Stimulated activated memory B cell treated with anti-CD40 and anti-IgM and Interleukin-4, amounts not matched to agents 10 μg/mL and 1 μg/mL and 100 μg/mL, for 72 hours (primary cell): ENCODE measurements around the gene EMD.
"Not testable (repeated sequence)": the region's sequence is repeated elsewhere in the genome, so short reads cannot be mapped to it uniquely, and the experiment has no call there.

Experiments used
- ATAC-seq: fragments of 150-1000 bp; cut with Tn5 transposase; 2 replicates; pipeline ENCODE4 v1.10.0; 2021
- H3K27ac Mint-ChIP-seq: one replicate; pipeline ENCODE4 v1.8.0; 2022; ENCODE audit warnings: mild to moderate bottlenecking, mixed read lengths
- H3K27me3 Mint-ChIP-seq: one replicate; pipeline ENCODE4 v1.8.0; 2022; ENCODE audit warnings: mixed read lengths
- H3K36me3 Mint-ChIP-seq: one replicate; pipeline ENCODE4 v1.8.0; 2022; ENCODE audit warnings: mixed read lengths
- H3K4me1 Mint-ChIP-seq: one replicate; pipeline ENCODE4 v1.8.0; 2022; ENCODE audit warnings: mixed read lengths
- H3K4me3 Mint-ChIP-seq: one replicate; pipeline ENCODE4 v1.8.0; 2022; ENCODE audit warnings: mild to moderate bottlenecking, moderate library complexity, mixed read lengths
- H3K9me3 Mint-ChIP-seq: one replicate; pipeline ENCODE4 v1.8.0; 2022; ENCODE audit warnings: mixed read lengths

EMD gene

GRCh38 chrX:154373340-154374306, 5.5 kb upstream of the EMD start:
- Mint-ChIP-seq H3K4me1 (peaks cover 14% of the 10 kb centered on the region), H3K4me3 (peak overlapping the region; percentile 71), H3K9me3 (no peaks in the 10 kb centered on the region), H3K27ac (no peak overlapping the region), H3K27me3 (no peaks in the 10 kb centered on the region), H3K36me3 (no peaks in the 10 kb centered on the region)
- no peak for ATAC-seq

DNA sequence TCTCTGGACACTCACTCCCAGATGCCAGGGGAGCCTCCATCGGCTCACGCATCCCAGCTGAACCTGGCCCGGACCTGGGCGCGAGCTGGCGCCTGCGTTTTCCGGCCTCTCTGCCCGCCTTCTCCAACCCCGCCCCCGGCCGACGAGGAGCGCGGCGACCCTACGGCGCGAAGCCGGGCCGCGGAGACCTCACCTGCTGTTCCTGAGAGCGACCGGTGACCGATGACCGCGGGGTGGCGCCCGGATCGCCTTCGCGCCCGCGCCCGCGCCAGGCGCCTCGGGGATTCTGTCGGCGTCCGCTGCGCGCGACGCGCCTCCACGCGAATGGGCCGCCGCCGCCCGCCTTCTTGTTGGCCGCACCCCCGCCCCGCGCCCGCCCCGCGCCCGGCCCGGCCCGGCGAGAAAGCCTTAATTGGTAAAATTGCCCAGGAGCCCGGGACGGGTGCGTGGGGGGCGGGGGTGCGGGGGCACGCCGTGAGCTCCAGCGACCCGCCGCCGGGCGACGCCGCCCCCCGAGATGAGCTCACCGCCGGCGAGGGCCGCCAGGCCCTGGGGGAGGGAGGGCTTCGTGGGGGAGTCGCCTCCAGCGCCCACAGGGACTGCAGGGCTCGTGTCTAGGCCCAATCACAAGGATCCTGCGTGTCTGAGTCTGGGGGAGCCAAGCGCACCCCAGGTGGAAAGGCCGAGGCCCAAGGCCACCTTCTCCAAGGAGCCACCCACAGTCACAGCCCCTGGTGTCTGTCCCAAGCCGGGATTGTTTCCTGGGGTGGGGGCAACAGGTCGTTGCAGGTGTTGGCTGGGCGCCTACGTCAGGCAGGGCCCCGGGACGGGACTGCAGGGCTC, 4.6 kb upstream of the EMD start, which contains the start of gene FLNA:
FLNA (minus strand) TSS at position 322 of the 843 bp plus-strand sequence. CDS start 3,389 bp downstream, outside the sequence.
- Mint-ChIP-seq H3K4me1 (peaks cover 14% of the 10 kb centered on the region), H3K4me3 (peak within 1 kb of the TSS; percentile 71), H3K27me3 (no peaks in the 10 kb centered on the region), H3K9me3 (no peaks in the 10 kb centered on the region), H3K27ac (no peak within 1 kb of the TSS), H3K36me3 (no peaks in the 10 kb centered on the region)
- ATAC-seq: no peak

DNA sequence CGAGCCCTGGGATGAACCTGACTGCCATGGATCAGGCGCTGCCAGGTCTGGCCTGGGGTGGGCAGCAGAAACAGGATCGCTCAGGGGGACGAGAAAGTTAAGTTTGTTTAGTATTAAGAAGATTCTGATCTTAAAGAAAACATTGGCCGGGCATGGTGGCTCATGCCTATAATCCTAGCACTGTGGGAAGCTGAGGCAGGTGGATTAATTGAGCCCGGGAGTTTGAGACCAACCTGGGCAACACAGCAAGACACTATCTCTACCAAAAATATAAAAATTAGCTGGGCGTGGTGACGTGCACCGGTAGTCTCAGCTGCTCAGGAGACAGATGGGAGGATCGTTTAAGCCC, 4.0 kb upstream of the EMD start:
- ATAC-seq: no peak
- Mint-ChIP-seq H3K36me3 (peaks cover 1% of the 10 kb centered on the region), H3K27me3 (no peaks in the 10 kb centered on the region), H3K4me1 (peaks cover 17% of the 10 kb centered on the region), H3K9me3 (no peaks in the 10 kb centered on the region), H3K27ac (no peak overlapping the region), H3K4me3 (peak overlapping the region; percentile 36)

- Mint-ChIP-seq H3K4me3 (no peak overlapping the region), H3K27me3 (no peaks in the 10 kb centered on the region), H3K27ac (no peak overlapping the region), H3K4me1 (peaks cover 28% of the 10 kb centered on the region), H3K36me3 (peaks cover 11% of the 10 kb centered on the region), H3K9me3 (no peaks in the 10 kb centered on the region)
- ATAC-seq: no peak
Measured at GRCh38 chrX:154376774-154377173, 2.3 kb upstream of the EMD start.

DNA sequence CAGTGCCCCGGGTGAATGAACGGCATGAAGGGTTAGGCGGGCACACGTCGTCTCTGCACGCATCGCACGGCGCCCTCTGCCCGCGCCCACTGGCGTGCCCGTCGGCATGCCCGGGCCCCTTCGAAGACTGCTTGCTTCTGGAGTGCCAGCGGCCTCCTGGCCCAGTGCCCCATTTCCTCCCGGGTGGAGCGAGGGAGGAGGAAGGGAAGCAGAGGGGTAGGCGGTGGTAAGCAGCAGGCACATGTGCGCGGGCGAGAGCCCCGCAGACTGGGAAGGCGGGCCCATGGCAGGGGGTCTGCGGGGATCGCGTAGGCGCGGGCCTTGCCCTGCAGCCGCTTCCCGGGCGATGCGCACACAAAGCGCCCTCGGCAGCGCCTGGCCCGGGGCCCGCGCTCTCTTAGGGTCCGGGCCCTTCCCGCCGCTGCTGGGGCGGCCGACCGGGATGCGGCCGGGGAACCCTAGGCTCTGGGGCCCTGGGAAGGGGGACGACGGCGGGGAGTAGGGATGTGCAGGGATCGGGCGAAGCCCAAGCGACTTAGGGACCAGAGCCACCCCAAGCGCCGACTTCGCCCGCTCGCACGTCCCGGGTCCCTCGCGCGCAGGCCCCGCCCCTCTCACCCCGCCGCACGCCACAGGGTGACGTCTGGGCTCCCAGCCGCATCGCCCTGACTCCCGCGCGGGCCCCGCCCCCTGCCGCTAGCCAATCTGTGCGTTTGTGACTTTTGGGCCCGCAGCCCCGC, 866 bp upstream of the EMD start:
- H3K27ac Mint-ChIP-seq: peak overlapping the region; percentile 91
- H3K4me1 Mint-ChIP-seq: peaks cover 24% of the 10 kb centered on the region
- ATAC-seq: no peak
- peaks cover 11% of the 10 kb centered on the region for H3K36me3 Mint-ChIP-seq
- H3K4me3 Mint-ChIP-seq: peak overlapping the region; percentile 87
- H3K9me3 Mint-ChIP-seq: no peaks in the 10 kb centered on the region
- H3K27me3 Mint-ChIP-seq: no peaks in the 10 kb centered on the region

DNA sequence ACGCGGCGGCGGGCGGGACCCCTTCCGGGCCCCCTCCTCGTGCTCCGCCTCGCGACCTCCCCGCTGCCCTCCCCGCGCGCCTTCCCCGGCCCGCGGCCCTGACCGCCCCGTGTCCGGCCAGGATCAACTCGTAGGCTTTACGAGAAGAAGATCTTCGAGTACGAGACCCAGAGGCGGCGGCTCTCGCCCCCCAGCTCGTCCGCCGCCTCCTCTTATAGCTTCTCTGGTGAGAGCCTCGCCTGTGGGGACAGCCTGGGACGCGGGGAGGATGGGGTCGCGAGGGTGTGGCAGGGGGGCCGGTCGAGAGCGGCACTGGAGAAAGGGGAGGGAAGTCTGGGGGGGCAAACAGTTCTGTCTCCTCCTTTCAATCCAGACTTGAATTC, 465 bp downstream of the EMD start:
- H3K27ac Mint-ChIP-seq: peak overlapping the region; percentile 91
- ATAC-seq: no peak
- H3K36me3 Mint-ChIP-seq: peaks cover 11% of the 10 kb centered on the region
- no peaks in the 10 kb centered on the region for H3K9me3 Mint-ChIP-seq
- peak overlapping the region; percentile 87 for H3K4me3 Mint-ChIP-seq
- H3K4me1 Mint-ChIP-seq: peaks cover 31% of the 10 kb centered on the region
- H3K27me3 Mint-ChIP-seq: no peaks in the 10 kb centered on the region

DNA sequence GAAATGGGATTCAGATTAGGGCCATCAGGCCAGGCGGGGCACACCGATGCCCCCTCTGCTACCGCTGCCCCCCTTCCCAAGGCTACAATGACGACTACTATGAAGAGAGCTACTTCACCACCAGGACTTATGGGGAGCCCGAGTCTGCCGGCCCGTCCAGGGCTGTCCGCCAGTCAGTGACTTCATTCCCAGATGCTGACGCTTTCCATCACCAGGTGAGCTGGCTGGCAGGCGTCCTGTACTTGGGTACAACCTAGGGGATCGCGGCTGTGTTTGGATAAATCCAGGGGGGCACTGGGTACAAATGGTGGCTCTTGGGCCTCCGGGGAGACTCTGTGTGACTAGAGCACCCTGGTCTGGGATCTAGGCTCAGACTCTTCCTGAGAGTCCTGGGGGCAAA, 1.1 kb downstream of the EMD start:
- ATAC-seq: no peak
- Mint-ChIP-seq H3K4me1 (peaks cover 31% of the 10 kb centered on the region), H3K27me3 (no peaks in the 10 kb centered on the region), H3K9me3 (no peaks in the 10 kb centered on the region), H3K36me3 (peaks cover 11% of the 10 kb centered on the region), H3K27ac (peak overlapping the region; percentile 91), H3K4me3 (peak overlapping the region; percentile 87)

DNA sequence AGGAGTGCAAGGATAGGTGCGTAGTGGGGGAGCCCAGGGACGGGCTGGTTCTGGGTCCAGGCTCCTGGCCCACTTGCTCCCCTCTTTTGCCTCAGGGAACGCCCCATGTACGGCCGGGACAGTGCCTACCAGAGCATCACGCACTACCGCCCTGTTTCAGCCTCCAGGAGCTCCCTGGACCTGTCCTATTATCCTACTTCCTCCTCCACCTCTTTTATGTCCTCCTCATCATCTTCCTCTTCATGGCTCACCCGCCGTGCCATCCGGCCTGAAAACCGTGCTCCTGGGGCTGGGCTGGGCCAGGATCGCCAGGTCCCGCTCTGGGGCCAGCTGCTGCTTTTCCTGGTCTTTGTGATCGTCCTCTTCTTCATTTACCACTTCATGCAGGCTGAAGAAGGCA, 1.7 kb downstream of the EMD start:
- Mint-ChIP-seq H3K4me3 (peak overlapping the region; percentile 87), H3K4me1 (peaks cover 29% of the 10 kb centered on the region), H3K9me3 (no peaks in the 10 kb centered on the region), H3K36me3 (peaks cover 11% of the 10 kb centered on the region), H3K27ac (peak overlapping the region; percentile 91), H3K27me3 (no peaks in the 10 kb centered on the region)
- ATAC-seq: no peak

DNA sequence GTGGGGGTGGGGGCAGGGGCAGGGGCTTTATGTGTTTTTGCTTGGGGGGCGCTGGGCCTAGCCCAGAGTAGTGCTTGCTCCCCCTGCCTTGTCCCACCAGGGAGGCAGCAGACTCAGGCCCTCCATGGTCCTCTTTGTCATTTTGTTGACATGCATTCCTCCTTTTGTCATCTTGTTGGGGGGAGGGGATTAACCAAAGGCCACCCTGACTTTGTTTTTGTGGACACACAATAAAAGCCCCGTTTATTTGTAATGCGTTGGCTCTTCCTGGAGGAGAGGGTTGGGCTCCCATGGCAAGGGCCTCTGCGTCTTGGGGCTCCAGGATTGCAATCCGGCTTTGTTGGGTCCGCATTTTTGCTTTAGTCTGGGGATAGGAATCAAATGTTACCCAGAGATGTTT, 2.2 kb downstream of the EMD start:
- Mint-ChIP-seq H3K4me1 (peaks cover 29% of the 10 kb centered on the region), H3K27ac (peak overlapping the region; percentile 91), H3K36me3 (peaks cover 11% of the 10 kb centered on the region), H3K9me3 (no peaks in the 10 kb centered on the region), H3K27me3 (no peaks in the 10 kb centered on the region), H3K4me3 (no peak overlapping the region)
- no peak for ATAC-seq

DNA sequence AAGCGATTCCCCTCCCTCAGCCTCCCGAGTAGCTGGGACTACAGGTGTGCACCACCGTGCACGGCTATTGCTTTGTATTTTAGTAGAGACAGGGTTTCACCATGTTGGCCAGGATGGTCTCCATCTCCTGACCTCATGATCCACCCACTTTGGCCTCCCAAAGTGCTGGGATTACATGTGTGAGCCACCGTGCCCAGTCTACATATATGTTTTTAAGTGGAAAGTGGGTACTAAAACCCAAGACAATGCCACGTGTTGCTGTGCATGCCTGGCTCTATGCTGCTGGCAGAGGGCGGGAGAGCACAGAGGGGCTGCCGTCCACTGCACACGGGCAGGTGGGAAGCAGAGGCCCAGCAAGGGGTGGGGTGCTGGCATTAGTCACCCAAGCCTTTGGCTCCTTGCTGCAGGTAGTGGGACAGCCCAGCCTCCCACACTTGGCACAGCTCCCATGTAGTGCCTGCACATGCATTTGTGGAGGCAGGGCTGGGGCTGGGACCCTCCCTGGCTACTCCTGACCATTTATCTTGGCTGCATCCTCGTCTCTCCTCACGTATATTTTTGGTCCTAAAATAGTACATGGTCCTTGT, 3.5 kb downstream of the EMD start:
- Mint-ChIP-seq H3K4me1 (peaks cover 29% of the 10 kb centered on the region), H3K4me3 (no peak overlapping the region), H3K36me3 (peaks cover 11% of the 10 kb centered on the region), H3K27me3 (no peaks in the 10 kb centered on the region), H3K27ac (no peak overlapping the region), H3K9me3 (no peaks in the 10 kb centered on the region)
- no peak for ATAC-seq

- no peak for ATAC-seq
- no peak overlapping the region for H3K27ac Mint-ChIP-seq
- H3K4me1 Mint-ChIP-seq: peaks cover 29% of the 10 kb centered on the region
- no peak overlapping the region for H3K4me3 Mint-ChIP-seq
- no peaks in the 10 kb centered on the region for H3K9me3 Mint-ChIP-seq
- no peaks in the 10 kb centered on the region for H3K27me3 Mint-ChIP-seq
- H3K36me3 Mint-ChIP-seq: peaks cover 11% of the 10 kb centered on the region
Measured at GRCh38 chrX:154383359-154384283, 4.5 kb downstream of the EMD start.

- no peak for ATAC-seq
- Mint-ChIP-seq H3K4me1 (peaks cover 29% of the 10 kb centered on the region), H3K27ac (no peak overlapping the region), H3K36me3 (peaks cover 11% of the 10 kb centered on the region), H3K4me3 (no peak overlapping the region), H3K9me3 (no peaks in the 10 kb centered on the region), H3K27me3 (no peaks in the 10 kb centered on the region)
Measured at GRCh38 chrX:154384284-154384892, 5.3 kb downstream of the EMD start.

DNA sequence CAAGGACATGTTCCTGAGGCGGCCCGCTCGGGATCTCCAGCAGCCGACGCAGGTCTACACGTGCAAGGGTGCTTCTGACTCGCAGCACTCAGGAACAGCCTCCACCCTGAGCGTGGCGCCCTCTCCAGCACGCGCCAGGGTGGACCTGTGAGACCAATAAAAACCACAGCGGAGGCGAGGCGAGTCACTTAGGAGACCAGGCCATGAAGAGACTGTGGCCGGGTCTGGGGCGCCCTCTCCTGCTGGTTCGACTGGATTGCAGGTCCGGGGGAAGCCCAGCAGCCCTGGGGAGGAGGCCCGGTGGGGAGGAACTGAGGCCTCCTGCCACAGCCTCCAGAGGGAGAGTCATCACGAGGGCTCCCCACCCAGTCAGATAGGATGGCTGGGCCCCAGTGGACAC, 9.0 kb downstream of the EMD start:
- H3K36me3 Mint-ChIP-seq, H3K4me3 Mint-ChIP-seq, H3K27ac Mint-ChIP-seq, H3K9me3 Mint-ChIP-seq, H3K27me3 Mint-ChIP-seq: not testable (repeated sequence)
- peak; percentile 49 for ATAC-seq
- peaks cover 12% of the 10 kb centered on the region for H3K4me1 Mint-ChIP-seq

- not testable (repeated sequence) for H3K27ac Mint-ChIP-seq, H3K36me3 Mint-ChIP-seq, H3K4me3 Mint-ChIP-seq, H3K9me3 Mint-ChIP-seq, H3K27me3 Mint-ChIP-seq, H3K4me1 Mint-ChIP-seq
- ATAC-seq: peak; percentile 34
Measured at GRCh38 chrX:154388649-154389048, 9.6 kb downstream of the EMD start.
